ENCODE results near the gene HINT2. TPM values are rescaled to one million over a fixed set of nuclear protein-coding genes. Genes with fewer than 3 reads are reported as not detected.

The HINT2 gene
- total RNA-seq, 1 donor from 2014 or later = 51.1 TPM

DNA sequence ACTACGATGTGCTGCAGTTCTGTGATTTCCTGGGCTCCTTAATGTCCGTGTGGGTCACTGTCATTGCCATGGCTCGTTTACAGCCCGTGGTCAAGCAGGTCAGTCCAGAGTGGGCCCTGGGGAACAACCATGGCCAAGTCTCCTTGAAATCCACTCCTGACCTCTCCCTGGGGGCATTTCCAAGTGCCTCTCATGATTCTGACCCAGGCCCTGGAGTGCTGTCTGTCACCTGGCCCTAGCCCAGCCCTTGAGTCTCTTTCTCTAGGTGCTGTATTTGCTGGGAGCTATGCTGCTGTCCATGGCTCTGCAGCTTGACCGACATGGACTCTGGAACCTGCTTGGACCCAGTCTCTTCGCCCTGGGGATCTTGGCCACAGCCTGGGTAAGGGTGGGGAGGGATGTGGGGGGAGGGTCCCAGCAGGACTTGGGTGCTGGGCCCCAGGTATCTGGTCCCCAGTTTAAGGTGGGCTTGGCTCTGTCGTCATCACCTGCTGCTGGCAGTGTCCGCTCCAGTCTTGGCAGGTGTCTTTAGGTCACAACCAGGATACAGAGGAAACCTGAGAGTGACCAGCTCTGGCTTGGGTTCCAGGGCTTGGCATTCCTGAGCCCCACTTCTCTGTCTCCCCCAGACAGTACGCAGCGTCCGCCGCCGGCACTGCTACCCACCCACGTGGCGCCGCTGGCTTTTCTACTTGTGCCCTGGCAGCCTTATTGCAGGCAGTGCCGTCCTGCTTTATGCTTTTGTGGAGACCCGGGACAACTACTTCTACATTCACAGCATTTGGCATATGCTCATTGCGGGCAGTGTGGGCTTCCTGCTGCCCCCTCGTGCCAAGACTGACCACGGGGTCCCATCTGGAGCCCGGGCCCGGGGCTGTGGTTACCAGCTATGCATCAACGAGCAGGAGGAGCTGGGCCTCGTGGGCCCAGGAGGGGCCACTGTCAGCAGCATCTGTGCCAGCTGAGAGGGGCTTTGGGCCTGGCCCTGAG is 38.3 kb upstream of the HINT2 start:
- no peaks in the 10 kb centered on the region for H3K9me3 Mint-ChIP-seq
- peak; percentile 66 for DNase-seq (ENCODE audit: extremely low spot score, unreplicated experiment)
- no peaks in the 10 kb centered on the region for H3K27me3 Mint-ChIP-seq
- TF ChIP-seq, protein P1, sequence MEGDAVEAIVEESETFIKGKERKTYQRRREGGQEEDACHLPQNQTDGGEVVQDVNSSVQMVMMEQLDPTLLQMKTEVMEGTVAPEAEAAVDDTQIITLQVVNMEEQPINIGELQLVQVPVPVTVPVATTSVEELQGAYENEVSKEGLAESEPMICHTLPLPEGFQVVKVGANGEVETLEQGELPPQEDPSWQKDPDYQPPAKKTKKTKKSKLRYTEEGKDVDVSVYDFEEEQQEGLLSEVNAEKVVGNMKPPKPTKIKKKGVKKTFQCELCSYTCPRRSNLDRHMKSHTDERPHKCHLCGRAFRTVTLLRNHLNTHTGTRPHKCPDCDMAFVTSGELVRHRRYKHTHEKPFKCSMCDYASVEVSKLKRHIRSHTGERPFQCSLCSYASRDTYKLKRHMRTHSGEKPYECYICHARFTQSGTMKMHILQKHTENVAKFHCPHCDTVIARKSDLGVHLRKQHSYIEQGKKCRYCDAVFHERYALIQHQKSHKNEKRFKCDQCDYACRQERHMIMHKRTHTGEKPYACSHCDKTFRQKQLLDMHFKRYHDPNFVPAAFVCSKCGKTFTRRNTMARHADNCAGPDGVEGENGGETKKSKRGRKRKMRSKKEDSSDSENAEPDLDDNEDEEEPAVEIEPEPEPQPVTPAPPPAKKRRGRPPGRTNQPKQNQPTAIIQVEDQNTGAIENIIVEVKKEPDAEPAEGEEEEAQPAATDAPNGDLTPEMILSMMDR (conservative IDR thresholded peaks at IDR 0.05) = no peak
- H3K4me3 Mint-ChIP-seq = no peak overlapping the region
- peaks cover 3% of the 10 kb centered on the region for H3K36me3 Mint-ChIP-seq
- H3K4me1 Mint-ChIP-seq (ENCODE audit: unreplicated experiment) = no peaks in the 10 kb centered on the region
- H3K27ac Mint-ChIP-seq = no peak overlapping the region

DNA sequence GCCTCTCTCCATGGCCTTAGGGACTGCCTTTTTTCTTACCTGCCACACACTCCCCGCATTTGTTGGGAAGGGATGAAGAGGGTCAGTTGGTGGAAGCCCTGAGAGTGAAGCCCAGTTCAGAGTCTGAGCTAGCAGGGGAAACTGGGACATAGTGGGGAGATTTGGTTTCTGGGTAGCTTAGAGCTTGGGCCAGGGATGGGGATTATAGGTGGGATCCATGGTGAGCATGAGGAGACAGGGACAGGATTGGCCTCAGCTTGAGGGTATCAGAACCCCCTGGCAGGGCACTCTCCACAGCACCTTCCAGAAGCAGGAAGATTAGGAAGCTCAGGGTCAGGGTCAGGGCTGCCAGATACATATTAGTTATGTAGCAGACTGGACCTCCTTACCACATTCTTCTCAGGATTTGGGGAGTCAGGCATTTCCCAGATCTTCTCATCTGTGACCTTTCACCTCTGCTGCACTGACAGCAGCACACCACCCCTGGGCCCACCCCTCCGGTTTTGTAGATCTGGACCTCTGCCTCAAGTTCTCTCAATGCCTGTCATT is 37.5 kb upstream of the HINT2 start:
- DNase-seq (ENCODE audit: extremely low spot score, unreplicated experiment) = no peak
- Mint-ChIP-seq H3K27ac (no peak overlapping the region), H3K4me3 (no peak overlapping the region), H3K9me3 (no peaks in the 10 kb centered on the region), H3K4me1 (ENCODE audit: unreplicated experiment) (no peaks in the 10 kb centered on the region), H3K36me3 (peaks cover 3% of the 10 kb centered on the region), H3K27me3 (no peaks in the 10 kb centered on the region)
- TF ChIP-seq, protein P1 (conservative IDR thresholded peaks at IDR 0.05) = no peak

DNA sequence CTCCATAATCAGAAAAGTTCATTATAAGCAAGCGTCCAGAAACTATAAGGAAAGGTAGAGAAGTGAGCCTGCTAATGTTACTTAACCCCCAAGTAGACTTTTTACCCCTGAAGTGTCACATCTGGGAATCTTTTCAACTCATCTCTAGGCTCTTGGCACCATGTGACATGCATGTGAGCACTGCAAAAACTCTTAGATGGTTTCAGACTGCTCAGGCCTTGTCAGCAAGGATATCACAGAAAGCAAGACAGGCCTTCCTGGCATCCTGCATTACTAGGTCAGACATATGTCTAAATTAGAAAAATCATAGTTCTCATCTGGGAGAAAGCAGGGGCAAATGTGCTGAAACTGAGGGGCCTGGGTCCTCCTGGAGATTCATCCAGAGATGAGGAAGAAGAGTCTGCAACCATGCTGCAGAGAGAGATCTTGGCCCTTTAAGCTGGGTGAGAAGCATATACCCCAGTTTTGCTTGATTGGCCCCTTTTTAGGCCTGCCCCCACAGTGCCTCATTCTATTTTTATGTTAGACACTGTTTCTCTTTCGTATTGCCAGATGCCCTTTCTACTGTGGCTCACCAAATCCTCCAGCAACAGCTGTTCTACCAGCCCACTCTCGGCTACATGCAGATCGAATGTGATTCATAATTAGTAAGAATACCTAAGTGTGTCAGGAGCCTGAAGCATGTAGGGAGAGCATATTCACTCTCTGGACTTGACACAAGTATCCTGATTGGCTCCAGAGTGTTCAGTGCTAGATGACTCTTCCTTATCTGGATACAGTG is 33.1 kb upstream of the HINT2 start:
- TF ChIP-seq, protein P1 (conservative IDR thresholded peaks at IDR 0.05) = no peak
- Mint-ChIP-seq H3K36me3 (peaks cover 3% of the 10 kb centered on the region), H3K9me3 (no peaks in the 10 kb centered on the region), H3K4me1 (ENCODE audit: unreplicated experiment) (peaks cover 11% of the 10 kb centered on the region), H3K4me3 (no peak overlapping the region), H3K27me3 (no peaks in the 10 kb centered on the region), H3K27ac (no peak overlapping the region)
- DNase-seq (ENCODE audit: extremely low spot score, unreplicated experiment) = no peak

DNA sequence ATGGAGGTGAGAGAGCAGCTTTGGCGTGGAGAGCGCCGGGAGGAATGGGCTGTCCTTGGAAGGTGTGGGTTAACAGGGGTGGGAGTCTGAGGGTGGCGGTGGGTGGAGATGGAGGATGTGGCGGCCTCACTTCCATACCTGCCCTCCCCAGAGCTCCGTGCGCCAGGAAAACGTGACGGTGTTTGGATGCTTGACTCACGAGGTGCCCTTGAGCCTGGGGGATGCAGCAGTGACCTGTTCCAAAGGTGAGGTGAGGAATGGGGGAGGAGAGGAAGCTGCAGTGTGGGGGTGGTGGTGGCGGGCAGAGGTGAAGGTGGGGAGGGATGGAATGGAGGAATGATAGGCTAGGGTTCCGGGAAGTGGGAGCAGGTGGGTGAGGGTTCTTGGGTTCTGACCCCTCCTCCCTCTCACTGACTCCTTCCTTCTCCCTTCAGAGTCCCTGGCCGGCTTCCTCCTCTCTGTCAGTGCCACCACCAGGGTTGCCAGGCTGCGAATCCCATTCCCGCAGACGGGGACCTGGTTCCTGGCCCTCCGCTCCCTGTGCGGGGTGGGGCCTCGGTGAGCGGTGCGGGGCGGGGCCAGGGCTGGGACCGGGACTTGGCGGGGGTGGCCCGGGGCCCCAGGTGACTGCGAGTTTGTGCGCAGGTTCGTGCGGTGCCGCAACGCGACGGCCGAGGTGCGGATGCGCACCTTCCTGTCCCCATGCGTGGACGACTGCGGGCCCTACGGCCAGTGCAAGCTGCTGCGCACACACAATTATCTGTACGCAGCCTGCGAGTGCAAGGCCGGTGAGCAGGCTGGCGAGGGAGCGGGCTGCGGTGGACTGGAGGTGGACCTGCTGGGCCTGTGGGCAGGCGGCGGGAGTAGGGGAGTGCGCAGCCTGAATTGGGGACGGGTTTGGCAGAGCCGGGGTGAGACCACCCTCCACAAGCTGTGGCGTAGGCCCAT is 31.3 kb upstream of the HINT2 start:
- Mint-ChIP-seq H3K4me1 (ENCODE audit: unreplicated experiment) (peaks cover 11% of the 10 kb centered on the region), H3K27me3 (no peaks in the 10 kb centered on the region), H3K36me3 (peaks cover 3% of the 10 kb centered on the region), H3K4me3 (peak overlapping the region; percentile 80), H3K9me3 (no peaks in the 10 kb centered on the region), H3K27ac (peak overlapping the region; percentile 79)
- DNase-seq (ENCODE audit: extremely low spot score, unreplicated experiment) = no peak
- TF ChIP-seq, protein P1 (conservative IDR thresholded peaks at IDR 0.05) = no peak

Measured in type B pancreatic cell (in vitro differentiated cells).